Inflammatory macrophage (primary cell): Measurements from ENCODE around the gene FCHSD2.

Experiments
- DNase-seq, 2 donors: peaks; one replicate each; pipeline ENCODE4 v3.0.0-alpha.2; 2020 to 2022

The FCHSD2 gene

GRCh38 chr11:72962084-72962483 is 180.0 kb downstream of the FCHSD2 start:
- DNase-seq, result peak; percentile 53 to 74

- no peak for DNase-seq
Measured at GRCh38 chr11:72959998-72960731, 182.0 kb downstream of the FCHSD2 start.

- DNase-seq, result no peak
Measured at GRCh38 chr11:72958791-72959190, 183.3 kb downstream of the FCHSD2 start.

- no peak for DNase-seq
Measured at GRCh38 chr11:72955466-72955865, 186.7 kb downstream of the FCHSD2 start.

GRCh38 chr11:72954860-72955259 is 187.3 kb downstream of the FCHSD2 start:
- no peak for DNase-seq

GRCh38 chr11:72953637-72954036 is 188.5 kb downstream of the FCHSD2 start:
- no peak for DNase-seq

- DNase-seq, result peak; percentile 17 to 27
Measured at GRCh38 chr11:72951888-72952287, 190.2 kb downstream of the FCHSD2 start.

- DNase-seq, result peak; percentile 84 to 89
Measured at GRCh38 chr11:72951193-72951592, 190.9 kb downstream of the FCHSD2 start.

GRCh38 chr11:72950685-72951084 is 191.4 kb downstream of the FCHSD2 start:
- no peak for DNase-seq

- no peak for DNase-seq
Measured at GRCh38 chr11:72947229-72947628, 194.9 kb downstream of the FCHSD2 start.

- DNase-seq, result no peak
Measured at GRCh38 chr11:72943664-72944063, 198.5 kb downstream of the FCHSD2 start.

- no peak for DNase-seq
Measured at GRCh38 chr11:72940417-72940816, 201.7 kb downstream of the FCHSD2 start.

GRCh38 chr11:72939031-72939430 is 203.1 kb downstream of the FCHSD2 start:
- no peak for DNase-seq

- no peak for DNase-seq
Measured at GRCh38 chr11:72937439-72937838, 204.7 kb downstream of the FCHSD2 start.

GRCh38 chr11:72935700-72936099 is 206.4 kb downstream of the FCHSD2 start:
- DNase-seq, result peak; percentile 72 to 91

- no peak for DNase-seq
Measured at GRCh38 chr11:72932132-72932570, 210.0 kb downstream of the FCHSD2 start.

- DNase-seq, result no peak
Measured at GRCh38 chr11:72930008-72930407, 212.1 kb downstream of the FCHSD2 start.

- no peak for DNase-seq
Measured at GRCh38 chr11:72929256-72929655, 212.9 kb downstream of the FCHSD2 start.

- DNase-seq, result no peak
Measured at GRCh38 chr11:72927380-72927779, 214.7 kb downstream of the FCHSD2 start.

GRCh38 chr11:72926076-72926475 is 216.0 kb downstream of the FCHSD2 start:
- no peak for DNase-seq

GRCh38 chr11:72925656-72926055 is 216.5 kb downstream of the FCHSD2 start:
- DNase-seq, result no peak

- DNase-seq, result peak; percentile 54 to 71
Measured at GRCh38 chr11:72924568-72925190, 217.4 kb downstream of the FCHSD2 start.

GRCh38 chr11:72921028-72921716 is 220.9 kb downstream of the FCHSD2 start:
- DNase-seq, result no peak

GRCh38 chr11:72920001-72920400 is 222.1 kb downstream of the FCHSD2 start:
- DNase-seq, result no peak
